NCI-H2196 (cell line): ENCODE data around the gene SKOR2.
A peak's percentile ranks its signal among the peaks of the same experiment; 100 is the strongest.

Experiments used
- DNase-seq: peaks from one replicate; lab custom pipeline; 2025; ENCODE audit not compliant: unreplicated experiment; lab: John Stamatoyannopoulos, UW

Gene SKOR2

GRCh38 chr18:47251289-47252120 is at the start of gene SKOR2:
Gene SKOR2, minus strand, starts transcription at chr18:47251660. Its CDS starts 2,477 bp downstream, at chr18:47249183.
- no peak for DNase-seq

- no peak for DNase-seq
These were observed 45.0 kb upstream of the SKOR2 start for GRCh38 chr18:47296462-47296861.

- DNase-seq, result no peak
These were observed 43.3 kb upstream of the SKOR2 start for GRCh38 chr18:47294801-47295200.

GRCh38 chr18:47288741-47289140 is 37.3 kb upstream of the SKOR2 start:
- no peak for DNase-seq

GRCh38 chr18:47287911-47288585 is 36.6 kb upstream of the SKOR2 start:
- no peak for DNase-seq

- no peak for DNase-seq
These were observed 35.4 kb upstream of the SKOR2 start for GRCh38 chr18:47286776-47287410.

- no peak for DNase-seq
These were observed 34.0 kb upstream of the SKOR2 start for GRCh38 chr18:47285456-47285855.

GRCh38 chr18:47284721-47285395 is 33.4 kb upstream of the SKOR2 start:
- DNase-seq, result no peak

- peak; percentile 12 for DNase-seq
These were observed 32.0 kb upstream of the SKOR2 start for GRCh38 chr18:47283476-47283875.

- DNase-seq, result no peak
These were observed 28.7 kb upstream of the SKOR2 start for GRCh38 chr18:47280121-47280520.

- DNase-seq, result no peak
These were observed 23.5 kb upstream of the SKOR2 start for GRCh38 chr18:47274961-47275360.

GRCh38 chr18:47265197-47265596 is 13.7 kb upstream of the SKOR2 start:
- no peak for DNase-seq

- no peak for DNase-seq
These were observed 12.8 kb upstream of the SKOR2 start for GRCh38 chr18:47264308-47264700.

GRCh38 chr18:47263430-47264307 is 12.2 kb upstream of the SKOR2 start:
- no peak for DNase-seq

GRCh38 chr18:47263150-47263429 is 11.6 kb upstream of the SKOR2 start:
- DNase-seq, result no peak

GRCh38 chr18:47262301-47263149 is 11.1 kb upstream of the SKOR2 start:
- DNase-seq, result no peak

GRCh38 chr18:47261902-47262300 is 10.4 kb upstream of the SKOR2 start:
- no peak for DNase-seq

GRCh38 chr18:47260924-47261701 is 9.7 kb upstream of the SKOR2 start:
- no peak for DNase-seq
